ENCODE results near the gene ESPN. TPM values are rescaled to one million over a fixed set of nuclear protein-coding genes. Genes with fewer than 3 reads are reported as not detected.

Gene ESPN
- polyA plus RNA-seq, 1 of the 3 experiments (the other 2 are of a cell fraction), result 0.33 TPM

- TF ChIP-seq RAD21 (IDR thresholded peaks at IDR 0.05; ENCODE audit: low read length) (no peak), GATA2 (CRISPR knock-in tag; IDR thresholded peaks at IDR 0.05) (peak; percentile 26; the same call in 1 of the 2 replicates), TEAD4 (IDR thresholded peaks at IDR 0.05; ENCODE audit: borderline replicate concordance, insufficient read depth) (no peak), PBX3 (IDR thresholded peaks at IDR 0.05) (no peak), MEF2A (IDR thresholded peaks at IDR 0.05; ENCODE audit: borderline replicate concordance, low read depth) (no peak), CHD2 (IDR thresholded peaks at IDR 0.05; ENCODE audit: low read length, partially characterized antibody) (peak; percentile 94), MXI1 (IDR thresholded peaks at IDR 0.05; ENCODE audit: low read depth, low read length) (peak; percentile 68), FOXM1 (IDR thresholded peaks at IDR 0.05; ENCODE audit: low read depth) (no peak), JUND (IDR thresholded peaks at IDR 0.05) (no peak), GABPA (IDR thresholded peaks at IDR 0.05; ENCODE audit: low read depth) (peak; percentile 78), EP300 (IDR thresholded peaks at IDR 0.05; ENCODE audit: borderline replicate concordance in 1 of 2, low read depth in 1 of 2, low read length in 1 of 2) (peak in 1 of 2 experiments; percentile 69; a peak in 2 of 4 replicates), RCOR1 (IDR thresholded peaks at IDR 0.05; ENCODE audit: low read length) (no peak), MAX (IDR thresholded peaks at IDR 0.05; ENCODE audit: low read depth) (no peak), USF2 (IDR thresholded peaks at IDR 0.05; ENCODE audit: borderline replicate concordance, low read depth, low read length) (no peak), REST (IDR thresholded peaks at IDR 0.05; ENCODE audit: low read depth, low read length) (no peak)
Observed at GRCh38 chr1:6385488-6386191, 38.9 kb upstream of the ESPN start (continued).

All from SK-N-SH (cell line).